Neuronal stem cell (in vitro differentiated cells): ENCODE measurements around the gene ADARB1.

ENCODE experiments used
- DNase-seq: peaks from one replicate; pipeline ENCODE4 v3.0.0-alpha.2; 2013; ENCODE audit warnings: low spot score
- H2AFZ ChIP-seq: one replicate; pipeline ENCODE4 v1.6.1; 2013; ENCODE audit warnings: mild to moderate bottlenecking, low read length, inconsistent platforms
- H2AK5ac ChIP-seq: 2 replicates; pipeline ENCODE4 v1.6.1; 2013; ENCODE audit warnings: low read depth, mild to moderate bottlenecking, inconsistent platforms, low read length, moderate library complexity, mixed read lengths
- H2BK120ac ChIP-seq: 2 replicates; pipeline ENCODE4 v1.6.1; 2013; ENCODE audit warnings: low read depth, mild to moderate bottlenecking, inconsistent platforms, low read length, moderate library complexity, mixed read lengths
- H2BK12ac ChIP-seq: one replicate; pipeline ENCODE4 v1.6.1; 2013; ENCODE audit warnings: low read length, inconsistent platforms
- H2BK15ac ChIP-seq: 2 replicates; pipeline ENCODE4 v1.6.1; 2013; ENCODE audit warnings: mild to moderate bottlenecking, low read length, inconsistent platforms, mixed read lengths
- H2BK5ac ChIP-seq: one replicate; pipeline ENCODE4 v1.6.1; 2013; ENCODE audit warnings: inconsistent platforms, mild to moderate bottlenecking, low read length, moderate library complexity
- H3K14ac ChIP-seq: one replicate; pipeline ENCODE4 v1.6.1; 2013; ENCODE audit warnings: low read length, inconsistent platforms
- H3K18ac ChIP-seq: 2 replicates; pipeline ENCODE4 v1.6.1; 2013; ENCODE audit warnings: low read length, inconsistent platforms
- H3K23ac ChIP-seq: 2 replicates; pipeline ENCODE4 v1.6.1; 2013; ENCODE audit warnings: low read depth, mild to moderate bottlenecking, mixed read lengths, low read length, inconsistent platforms; ENCODE audit not compliant: poor library complexity
- H3K27ac ChIP-seq: replicated peaks from 3 replicates; pipeline ENCODE4 v1.5.1; 2013; ENCODE audit warnings: low read length, inconsistent platforms
- H3K27me3 ChIP-seq, 3 experiments: 2 replicates each; pipeline ENCODE4 v1.6.1; 2013; ENCODE audit warnings: low read length in 3 of 3, mild to moderate bottlenecking in 2 of 3, inconsistent platforms in 1 of 3, low read depth in 1 of 3, mixed read lengths in 1 of 3, moderate library complexity in 1 of 3; ENCODE audit not compliant: control insufficient read depth in 3 of 3, insufficient read depth in 3 of 3
- H3K36me3 ChIP-seq, 2 donors: replicated peaks in 1 of 2; 2 replicates each; pipeline ENCODE4 v1.6.1; 2013; ENCODE audit warnings: low read length in 2 of 2; ENCODE audit not compliant: control insufficient read depth in 2 of 2, insufficient read depth in 2 of 2
- H3K4ac ChIP-seq: 2 replicates; pipeline ENCODE4 v1.6.1; 2013; ENCODE audit warnings: inconsistent platforms, mild to moderate bottlenecking, low read length, moderate library complexity
- H3K4me1 ChIP-seq, 2 donors: 1 replicate in 1 of 2; 2 replicates in 1 of 2; pipeline ENCODE4 v1.6.1; 2013; ENCODE audit warnings: low read length in 2 of 2, low read depth in 1 of 2; ENCODE audit not compliant: control insufficient read depth in 2 of 2, insufficient read depth in 1 of 2
- H3K4me2 ChIP-seq: one replicate; pipeline ENCODE4 v1.6.1; 2013; ENCODE audit warnings: mild to moderate bottlenecking, low read length, inconsistent platforms; ENCODE audit not compliant: insufficient read depth, poor library complexity, severe bottlenecking
- H3K4me3 ChIP-seq, 2 donors: 2 replicates each; pipeline ENCODE4 v1.5.1; 2013; ENCODE audit warnings: low read length in 2 of 2, mild to moderate bottlenecking in 2 of 2, inconsistent platforms in 1 of 2, moderate library complexity in 1 of 2
- H3K79me1 ChIP-seq: one replicate; pipeline ENCODE4 v1.6.1; 2013; ENCODE audit warnings: low read depth, mild to moderate bottlenecking, inconsistent platforms, low read length, moderate library complexity
- H3K9ac ChIP-seq: one replicate; pipeline ENCODE4 v1.6.1; 2013; ENCODE audit warnings: mild to moderate bottlenecking, low read depth, low read length, inconsistent platforms; ENCODE audit not compliant: poor library complexity
- H3K9me3 ChIP-seq, 2 donors: replicated peaks in 1 of 2; 2 replicates each; pipeline versions ENCODE3 to v1.6.1; 2013; ENCODE audit warnings: low read length in 2 of 2, mild to moderate bottlenecking in 2 of 2, inconsistent platforms in 1 of 2, low read depth in 1 of 2, mixed read lengths in 1 of 2, moderate library complexity in 1 of 2; ENCODE audit not compliant: control insufficient read depth in 2 of 2, insufficient read depth in 1 of 2
- H4K8ac ChIP-seq: one replicate; pipeline ENCODE4 v1.6.1; 2013; ENCODE audit warnings: low read depth, mild to moderate bottlenecking, inconsistent platforms, low read length, moderate library complexity
- H4K91ac ChIP-seq: one replicate; pipeline ENCODE4 v1.6.1; 2013; ENCODE audit warnings: low read length, low read depth, mild to moderate bottlenecking, inconsistent platforms; ENCODE audit not compliant: poor library complexity
- WGBS, 2 donors: extraction: QIAGEN DNeasy Blood & Tissue Kit; methylation state at CpG; one replicate each; pipeline ENCODE4 v1.1.7; 2013; ENCODE audit warnings: missing lambda C conversion rate in 2 of 2, mixed read lengths in 1 of 2; ENCODE audit not compliant: insufficient read length in 2 of 2, insufficient replicate concordance in 1 of 2; ENCODE audit errors: extremely low coverage in 2 of 2; 5-methylcytosine and 5-hydroxymethylcytosine counted together

The ADARB1 gene

DNA sequence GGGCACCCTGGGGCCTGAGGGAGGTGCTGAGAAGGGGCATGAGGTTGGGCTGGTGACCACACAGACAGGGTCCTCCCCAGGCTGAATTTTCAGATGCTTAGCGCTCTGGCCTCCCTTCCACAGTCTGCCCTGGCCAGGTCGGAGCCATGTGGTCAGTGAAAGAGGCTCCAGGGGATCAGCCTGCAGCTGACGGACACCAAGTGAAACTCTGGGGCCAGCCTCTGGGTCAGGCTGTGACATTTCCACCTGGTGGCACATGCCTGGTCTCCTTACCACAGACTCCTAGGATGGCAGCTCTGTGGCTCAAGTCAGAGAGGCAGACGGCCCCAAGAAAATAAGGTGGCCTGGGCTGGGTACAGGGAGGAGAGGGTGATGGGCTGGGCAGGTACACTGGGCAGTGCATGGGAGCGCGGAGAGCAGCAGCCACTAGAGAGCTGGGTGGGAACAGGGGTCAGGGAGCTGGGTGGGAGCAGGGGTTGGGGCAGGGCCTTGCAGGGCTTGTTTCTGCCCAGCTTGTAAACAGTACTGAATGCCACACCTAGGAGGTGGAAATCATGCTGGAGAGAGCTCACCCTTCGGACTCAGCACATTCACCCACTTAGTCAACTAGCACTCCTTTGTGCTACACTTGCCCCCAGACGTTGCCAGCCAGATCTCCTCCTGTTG lies 20.7 kb upstream of the ADARB1 start:
- Histone ChIP-seq H2AFZ (no peak overlapping the region), H2AK5ac (no peak overlapping the region), H4K8ac (no peak overlapping the region), H2BK5ac (no peak overlapping the region), H3K27me3 (peaks cover 0 to 43% (median 0%) of the 10 kb centered on the region in 3 experiments), H3K9me3 (no peaks in the 10 kb centered on the region), H4K91ac (no peak overlapping the region), H3K4me1 (peaks cover 3 to 7% of the 10 kb centered on the region in 2 donors), H3K4me2 (no peak overlapping the region), H2BK15ac (no peak overlapping the region), H2BK120ac (no peak overlapping the region), H2BK12ac (peak overlapping the region; percentile 48), H3K4me3 (no peak overlapping the region), H3K4ac (no peak overlapping the region), H3K18ac (peak overlapping the region; percentile 53), H3K14ac (no peak overlapping the region), H3K9ac (peak overlapping the region; percentile 50), H3K27ac (no peak overlapping the region), H3K23ac (peak overlapping the region; percentile 30), H3K36me3 (no peaks in the 10 kb centered on the region), H3K79me1 (no peaks in the 10 kb centered on the region)
- no CpG with 5 or more reads among the region's 8 CpGs for WGBS, 2 donors
- no peak for DNase-seq

DNA sequence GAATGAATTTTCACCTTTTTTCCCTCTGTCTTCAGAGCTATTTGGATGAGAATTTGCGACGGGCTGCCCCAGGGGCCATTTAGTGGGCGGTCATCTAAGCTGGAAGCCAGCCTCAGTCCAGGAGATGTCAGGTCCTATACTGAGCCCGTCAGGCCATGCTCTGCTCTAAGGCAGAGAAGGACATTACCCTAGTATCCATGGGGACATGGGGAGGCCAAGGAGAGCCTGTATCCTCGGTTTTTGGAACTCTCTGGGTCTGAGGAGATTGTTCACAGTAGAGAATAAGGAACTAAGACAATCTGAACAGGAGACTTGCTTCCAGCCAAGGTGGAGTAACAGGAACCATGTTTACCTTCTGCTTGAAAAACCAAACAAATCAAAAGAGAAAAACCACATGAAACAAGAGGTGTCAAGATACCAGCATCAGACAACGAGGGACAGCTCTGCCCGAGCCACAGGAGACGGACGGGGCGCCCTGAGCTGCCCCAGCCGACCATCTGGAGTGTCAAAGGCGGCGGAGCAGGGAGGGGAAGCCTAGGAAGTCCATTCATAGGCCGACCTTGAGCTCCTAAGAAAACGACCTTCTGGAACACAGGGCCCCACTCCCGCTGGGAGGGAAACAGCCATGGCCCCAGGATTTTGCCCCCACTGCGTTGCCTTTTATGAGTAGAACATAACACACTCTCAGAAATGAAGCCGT lies 20.0 kb upstream of the ADARB1 start:
- H2BK120ac ChIP-seq, result no peak overlapping the region
- H3K4me1 ChIP-seq, result peaks cover 3 to 7% of the 10 kb centered on the region in 2 donors
- DNase-seq, result no peak
- H3K9ac ChIP-seq, result no peak overlapping the region
- H3K27ac ChIP-seq, result no peak overlapping the region
- no peaks in the 10 kb centered on the region for H3K36me3 ChIP-seq
- H2AFZ ChIP-seq, result no peak overlapping the region
- H2BK5ac ChIP-seq, result peak overlapping the region; percentile 42
- no peak overlapping the region for H2BK15ac ChIP-seq
- H2BK12ac ChIP-seq, result no peak overlapping the region
- peak overlapping the region; percentile 67 for H3K18ac ChIP-seq
- peaks cover 0 to 39% (median 0%) of the 10 kb centered on the region in 3 experiments for H3K27me3 ChIP-seq
- WGBS, 2 donors, result no CpG with 5 or more reads among the region's 18 CpGs
- H2AK5ac ChIP-seq, result peak overlapping the region; percentile 40
- H3K23ac ChIP-seq, result peak overlapping the region; percentile 94
- H4K91ac ChIP-seq, result no peak overlapping the region
- H3K79me1 ChIP-seq, result no peaks in the 10 kb centered on the region
- no peak overlapping the region for H3K14ac ChIP-seq
- no peak overlapping the region for H4K8ac ChIP-seq
- H3K9me3 ChIP-seq, result no peaks in the 10 kb centered on the region
- H3K4ac ChIP-seq, result no peak overlapping the region
- H3K4me2 ChIP-seq, result no peak overlapping the region
- no peak overlapping the region for H3K4me3 ChIP-seq

DNA sequence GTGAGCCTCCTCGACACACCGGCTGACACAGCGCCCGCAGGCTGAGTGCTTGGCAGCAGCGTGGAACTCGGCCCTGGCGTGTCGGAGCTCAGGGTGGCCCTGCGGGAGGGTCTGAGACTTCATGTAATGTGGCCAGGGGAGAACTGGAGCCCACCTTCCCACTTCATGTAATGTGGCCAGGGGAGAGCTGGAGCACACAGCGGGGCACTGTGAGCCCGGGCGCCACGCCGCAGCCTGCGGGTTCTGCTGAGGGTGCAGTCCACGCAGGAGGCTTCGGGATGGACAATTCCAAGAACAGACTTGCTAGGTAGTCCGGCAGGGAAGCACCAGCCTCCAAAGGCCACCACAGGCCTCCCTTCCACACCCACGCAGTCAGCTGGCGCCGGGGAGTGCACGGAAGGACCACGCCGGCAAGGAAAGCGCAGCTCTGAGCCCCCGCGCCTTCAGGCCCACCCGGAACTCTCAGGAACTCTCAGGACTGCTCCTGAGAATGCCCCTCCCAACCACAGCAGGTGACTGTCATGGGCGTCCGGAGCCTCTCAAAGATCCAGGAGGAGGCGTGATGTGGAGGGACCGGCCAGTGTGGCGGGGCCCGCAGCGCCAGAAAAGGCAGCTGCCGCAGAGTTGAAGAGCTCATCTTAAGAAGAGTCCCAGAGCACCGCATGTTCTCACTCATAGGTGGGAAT lies 19.3 kb upstream of the ADARB1 start:
- Histone ChIP-seq H3K14ac (peak overlapping the region; percentile 47), H3K18ac (peak overlapping the region; percentile 67), H3K9me3 (no peaks in the 10 kb centered on the region), H3K4me3 (no peak overlapping the region), H2BK5ac (peak overlapping the region; percentile 42), H2BK12ac (no peak overlapping the region), H2AFZ (no peak overlapping the region), H3K23ac (peak overlapping the region; percentile 94), H3K4ac (no peak overlapping the region), H2BK120ac (no peak overlapping the region), H3K4me2 (no peak overlapping the region), H3K9ac (peak overlapping the region; percentile 66), H4K91ac (no peak overlapping the region), H2AK5ac (peak overlapping the region; percentile 40), H3K79me1 (no peaks in the 10 kb centered on the region), H3K36me3 (no peaks in the 10 kb centered on the region), H3K4me1 (peaks cover 3 to 7% of the 10 kb centered on the region in 2 donors), H2BK15ac (no peak overlapping the region), H4K8ac (no peak overlapping the region), H3K27me3 (peaks cover 0 to 35% (median 0%) of the 10 kb centered on the region in 3 experiments), H3K27ac (no peak overlapping the region)
- DNase-seq, result no peak
- WGBS, 2 donors, result no CpG with 5 or more reads among the region's 37 CpGs

DNA sequence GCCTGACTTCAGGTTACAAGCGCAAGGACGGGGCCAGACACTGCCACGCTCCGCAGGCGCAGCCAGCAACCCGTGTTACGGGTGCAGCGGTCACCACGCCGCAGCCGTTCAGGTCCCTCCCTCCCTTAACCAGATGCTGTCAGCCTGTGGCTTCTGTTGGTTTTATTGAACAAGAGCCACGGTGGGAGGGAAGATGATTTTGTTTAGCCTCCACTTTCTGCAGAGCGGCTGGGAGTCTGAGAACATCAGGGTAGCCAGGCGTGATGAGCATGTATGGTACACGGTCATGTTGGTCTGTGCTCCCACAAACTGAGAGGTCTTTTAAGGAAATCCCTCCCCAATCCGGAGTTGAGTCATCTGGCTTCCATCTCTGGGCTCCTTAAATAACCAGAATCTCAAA lies 18.5 kb upstream of the ADARB1 start:
- H3K4me2 ChIP-seq, result no peak overlapping the region
- DNase-seq, result no peak

More for the DNA sequence above, 18.5 kb upstream of the ADARB1 start:
- no peak overlapping the region for H3K14ac ChIP-seq
- no peak overlapping the region for H4K91ac ChIP-seq
- no peak overlapping the region for H2BK120ac ChIP-seq
- H3K9me3 ChIP-seq, result no peaks in the 10 kb centered on the region
- H3K4me3 ChIP-seq, result no peak overlapping the region
- peaks cover 0 to 37% (median 0%) of the 10 kb centered on the region in 3 experiments for H3K27me3 ChIP-seq
- no CpG with 5 or more reads among the region's 16 CpGs for whole genome bisulfite sequencing, 2 donors
- H2AK5ac ChIP-seq, result no peak overlapping the region
- H2BK5ac ChIP-seq, result no peak overlapping the region
- no peak overlapping the region for H2AFZ ChIP-seq
- H4K8ac ChIP-seq, result no peak overlapping the region
- H3K4me1 ChIP-seq, result peaks cover 2 to 7% of the 10 kb centered on the region in 2 donors
- H3K23ac ChIP-seq, result no peak overlapping the region
- no peak overlapping the region for H3K27ac ChIP-seq
- H2BK12ac ChIP-seq, result no peak overlapping the region
- no peak overlapping the region for H3K4ac ChIP-seq
- no peaks in the 10 kb centered on the region for H3K79me1 ChIP-seq
- H3K36me3 ChIP-seq, result no peaks in the 10 kb centered on the region
- no peak overlapping the region for H3K9ac ChIP-seq
- peak overlapping the region; percentile 80 for H3K18ac ChIP-seq
- no peak overlapping the region for H2BK15ac ChIP-seq
